ENCODE data around the gene CD44. TPM values are rescaled to one million over a fixed set of nuclear protein-coding genes. Genes with fewer than 3 reads are reported as not detected.
"Not testable (repeated sequence)": the region's sequence is repeated elsewhere in the genome, so short reads cannot be mapped to it uniquely, and the experiment has no call there.

Gene CD44
- polyA plus RNA-seq, 4 donors: 10.3 to 49.5 (median 18.1) TPM

DNA sequence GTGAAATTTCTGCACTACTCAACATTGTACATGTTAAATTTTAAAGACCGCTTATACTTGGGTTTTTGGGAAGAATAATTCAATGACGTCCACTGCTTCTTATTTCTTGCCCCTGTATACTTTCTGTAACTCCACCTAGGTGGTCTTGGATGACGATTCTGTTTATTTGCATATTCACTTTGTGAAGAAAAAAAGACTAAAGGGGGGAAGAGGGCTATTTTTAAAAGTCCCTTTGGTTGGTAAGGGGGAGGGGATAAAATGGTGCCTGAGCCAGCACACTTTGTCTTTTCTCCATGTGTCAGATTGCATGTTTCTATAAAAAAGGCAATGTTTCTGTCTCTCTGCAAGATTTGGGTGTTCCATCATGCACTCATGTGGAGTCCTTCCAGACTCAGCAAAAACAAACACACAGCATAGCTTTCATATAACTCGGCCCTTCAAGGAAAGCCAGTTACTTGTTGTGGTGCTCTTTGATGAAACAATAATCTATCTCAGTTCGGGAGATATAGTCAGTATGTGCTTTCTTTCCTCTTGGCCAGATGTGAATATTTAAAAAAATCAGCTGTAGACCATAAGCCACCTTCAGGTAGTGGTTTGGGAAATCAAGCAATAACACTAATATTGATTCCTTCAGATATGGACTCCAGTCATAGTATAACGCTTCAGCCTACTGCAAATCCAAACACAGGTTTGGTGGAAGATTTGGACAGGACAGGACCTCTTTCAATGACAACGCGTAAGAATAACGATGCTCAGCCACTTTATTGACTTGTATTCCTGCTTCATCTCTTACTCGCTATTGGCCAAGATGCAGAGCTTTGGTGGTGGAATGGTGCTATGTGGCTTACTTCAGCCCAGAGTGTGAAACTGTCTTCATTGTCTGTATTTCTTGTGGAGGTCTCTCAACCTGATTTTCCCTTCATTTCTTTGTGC is 68.8 kb downstream of the CD44 start:
- no peak for DNase-seq (ENCODE audit: low read depth in 4 of 4, low spot score in 3 of 4)

DNA sequence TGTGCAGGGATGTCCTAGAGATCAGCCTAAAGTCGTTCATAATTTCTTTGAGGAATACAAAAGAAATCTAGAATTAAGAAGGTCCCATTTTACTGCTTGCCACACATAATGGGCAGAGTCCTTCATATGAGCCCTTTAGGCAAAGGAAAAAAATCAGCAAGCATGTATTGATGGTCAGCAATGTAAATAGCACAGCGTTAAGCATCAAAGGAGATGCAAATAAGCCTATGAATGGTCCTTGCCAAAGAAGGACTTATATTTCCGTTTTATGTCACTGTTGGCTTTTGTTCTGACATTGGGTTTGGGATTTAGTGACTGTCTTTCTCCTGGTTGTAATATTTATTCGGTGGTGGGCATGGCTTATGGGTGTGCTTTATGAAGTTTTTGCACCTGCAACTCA is 69.8 kb downstream of the CD44 start:
- DNase-seq (ENCODE audit: low read depth in 4 of 4, low spot score in 3 of 4): no peak

DNA sequence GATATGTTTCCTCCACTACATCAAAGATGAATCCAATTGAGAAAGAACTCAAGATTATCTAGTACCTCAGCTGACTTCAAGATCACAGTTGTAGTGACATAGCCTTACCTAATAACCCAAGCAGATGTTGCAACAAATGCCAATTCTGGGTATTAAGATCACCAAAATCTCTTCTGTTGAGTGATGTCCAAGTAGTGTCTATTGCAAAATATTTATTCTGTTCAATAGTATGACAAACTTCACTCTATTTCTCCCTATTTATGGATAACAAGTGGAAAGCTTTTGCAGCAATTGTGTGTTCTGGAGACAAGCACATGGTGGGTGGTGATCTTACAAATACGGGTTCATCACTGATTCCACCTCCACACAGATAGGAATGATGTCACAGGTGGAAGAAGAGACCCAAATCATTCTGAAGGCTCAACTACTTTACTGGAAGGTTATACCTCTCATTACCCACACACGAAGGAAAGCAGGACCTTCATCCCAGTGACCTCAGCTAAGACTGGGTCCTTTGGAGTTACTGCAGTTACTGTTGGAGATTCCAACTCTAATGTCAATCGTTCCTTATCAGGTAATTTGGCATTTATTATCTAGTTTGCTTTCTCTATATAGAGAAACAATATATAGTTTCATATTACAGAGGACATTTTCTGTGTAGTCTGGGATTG is 72.0 kb downstream of the CD44 start:
- no peak for DNase-seq (ENCODE audit: low read depth in 4 of 4, low spot score in 3 of 4)

DNA sequence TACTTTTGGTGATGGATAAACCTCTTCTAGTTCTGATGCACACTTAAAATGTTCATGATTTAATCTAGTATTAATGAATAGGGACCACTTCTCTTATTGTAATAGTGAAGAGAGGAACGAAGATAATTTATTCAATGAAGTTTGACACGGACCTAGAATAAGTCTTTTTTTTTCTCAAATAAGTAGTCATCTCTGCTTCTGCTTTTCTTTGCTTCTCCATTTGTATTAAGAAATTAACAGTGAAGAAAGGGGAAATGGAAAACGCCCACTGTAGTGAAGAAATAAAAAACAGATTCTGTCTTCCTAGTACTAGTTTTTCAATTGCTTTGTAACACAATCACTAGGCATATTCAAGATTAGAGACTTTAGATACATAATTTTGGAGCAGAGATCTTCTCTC is 73.0 kb downstream of the CD44 start:
- DNase-seq (ENCODE audit: low read depth in 4 of 4, low spot score in 3 of 4): no peak

DNA sequence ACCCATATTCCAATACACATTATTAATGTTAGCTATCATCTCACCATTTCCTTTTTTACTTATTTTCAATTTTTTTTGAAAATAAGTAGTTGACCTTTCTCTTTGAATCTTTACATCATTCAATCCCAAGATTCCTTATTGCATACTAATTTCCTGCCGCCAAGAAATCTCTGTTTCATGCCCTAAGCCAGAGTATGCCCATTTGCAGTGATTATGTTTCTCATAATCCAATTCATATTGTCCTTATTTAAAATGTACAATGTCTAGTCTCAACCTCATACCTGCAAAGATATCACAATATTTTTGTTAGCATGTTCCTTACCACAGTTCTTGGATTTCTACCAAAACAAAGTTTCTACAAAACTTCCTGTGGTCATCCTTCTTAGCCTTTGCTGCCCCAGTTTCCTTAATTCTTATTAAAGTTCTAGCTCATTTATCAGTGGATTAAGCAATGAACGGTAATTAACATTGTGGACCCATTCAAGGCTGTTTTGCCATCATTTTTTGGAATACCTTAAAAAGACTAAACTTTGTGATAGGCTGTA is 75.3 kb downstream of the CD44 start:
- DNase-seq (ENCODE audit: low read depth in 4 of 4, low spot score in 3 of 4): no peak

DNA sequence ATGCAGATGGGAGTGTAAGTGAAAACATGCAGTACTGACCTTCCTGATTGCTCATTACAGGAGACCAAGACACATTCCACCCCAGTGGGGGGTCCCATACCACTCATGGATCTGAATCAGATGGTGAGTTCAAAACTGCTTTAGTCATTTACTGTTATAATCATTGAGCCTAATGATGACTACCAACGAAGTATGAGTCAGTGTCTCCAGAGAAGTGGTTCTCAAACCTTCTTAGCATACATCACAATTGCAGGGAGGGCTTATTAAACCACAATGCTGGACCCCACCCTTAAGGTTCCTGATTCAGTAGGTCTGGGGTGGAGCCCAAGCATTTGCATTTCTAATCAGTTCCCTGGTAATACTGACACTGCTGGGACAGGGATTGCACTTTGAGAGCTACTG is 75.8 kb downstream of the CD44 start:
- no peak for DNase-seq (ENCODE audit: low read depth in 4 of 4, low spot score in 3 of 4)

DNA sequence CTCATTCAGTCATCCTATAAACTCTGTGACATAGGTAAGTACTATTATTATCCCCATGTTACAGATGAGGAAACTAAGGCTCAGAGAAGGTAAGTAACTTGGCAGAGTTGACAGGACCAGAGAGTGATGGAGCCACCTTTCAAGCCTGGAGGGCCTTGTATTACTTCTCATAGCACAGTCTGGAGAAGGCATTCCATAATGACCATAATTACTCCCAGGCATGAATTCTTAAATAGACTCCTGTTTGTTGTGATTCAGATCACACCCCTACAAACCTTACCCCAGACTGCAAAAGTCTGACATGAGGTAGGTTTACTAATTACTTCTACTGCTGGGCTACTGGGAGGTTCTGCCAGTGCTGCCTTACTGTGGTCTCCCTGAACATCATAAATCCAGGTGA is 77.0 kb downstream of the CD44 start:
- no peak for DNase-seq (ENCODE audit: low read depth in 4 of 4, low spot score in 3 of 4)

DNA sequence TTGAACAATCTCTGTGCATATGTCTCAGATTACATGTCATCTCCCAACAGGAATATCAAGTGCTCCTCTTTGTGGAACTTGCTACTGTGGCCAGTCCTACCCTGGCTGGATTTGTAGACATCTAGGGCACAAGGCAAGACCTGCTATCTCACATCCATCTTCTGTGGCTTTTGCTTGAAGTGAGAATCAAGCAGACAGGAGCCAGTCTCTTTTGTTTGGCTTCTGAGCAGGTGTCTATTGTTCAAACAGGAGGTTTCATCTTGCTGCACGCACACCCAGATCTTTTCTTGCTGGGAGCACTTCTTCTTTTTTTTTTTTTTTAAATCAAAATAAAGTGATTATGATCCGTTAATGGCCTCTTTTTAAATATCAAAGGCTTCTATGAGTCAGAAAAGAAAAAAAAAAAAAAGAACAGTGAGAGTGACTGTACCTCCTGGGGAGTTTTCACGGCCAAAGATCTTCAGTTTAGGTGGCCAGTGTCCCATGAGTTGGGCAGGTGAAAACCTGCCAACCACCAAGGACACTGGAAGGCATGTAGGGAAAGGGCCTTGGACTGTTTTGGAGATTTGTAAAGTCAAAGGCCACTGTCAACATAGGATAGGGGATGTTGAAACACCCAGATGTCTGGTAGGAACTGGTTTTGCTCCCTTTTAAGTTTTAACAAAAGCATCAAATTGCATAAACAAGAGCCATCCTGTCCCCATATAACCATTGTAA is 78.1 kb downstream of the CD44 start:
- no peak for DNase-seq (ENCODE audit: low read depth in 4 of 4, low spot score in 3 of 4)

DNA sequence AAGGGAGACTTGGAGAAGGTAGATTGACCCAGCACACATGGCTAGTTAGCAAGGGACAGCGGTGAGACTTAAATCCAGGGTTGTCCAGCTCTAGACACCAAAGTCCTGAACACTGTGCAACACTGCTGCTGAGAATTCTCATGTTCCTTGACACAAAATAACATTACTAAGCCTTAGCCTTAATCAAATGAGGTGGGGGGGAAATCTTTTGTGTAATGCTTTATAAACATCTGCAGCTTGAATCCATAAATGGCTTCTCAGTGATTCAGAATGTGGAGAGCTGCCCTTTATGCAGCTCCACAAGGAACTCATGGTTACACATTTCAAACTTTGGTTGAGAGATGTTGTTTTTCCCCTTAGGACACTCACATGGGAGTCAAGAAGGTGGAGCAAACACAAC is 80.0 kb downstream of the CD44 start:
- no peak for DNase-seq (ENCODE audit: low read depth in 4 of 4, low spot score in 3 of 4)

DNA sequence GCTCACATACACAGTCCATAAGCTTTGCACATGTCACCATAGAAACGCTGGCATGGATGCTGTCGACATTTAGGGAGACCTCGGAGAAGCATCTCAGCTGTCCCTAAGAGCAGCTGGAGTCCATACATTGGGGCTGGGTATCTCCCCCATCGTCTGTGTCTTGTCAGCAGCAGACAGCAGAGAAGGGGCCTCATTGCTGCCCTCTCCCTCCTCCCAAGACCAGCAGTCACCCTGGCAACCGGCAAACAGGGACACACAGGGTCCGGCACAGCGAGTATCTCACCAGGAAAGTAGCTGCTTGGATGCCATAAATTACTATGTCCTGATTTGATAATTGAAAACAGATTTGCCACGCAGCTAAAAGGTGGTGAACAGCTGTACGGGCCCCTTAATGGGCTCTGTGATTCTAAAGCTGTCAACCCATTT is 84.4 kb downstream of the CD44 start:
- DNase-seq (ENCODE audit: low read depth in 4 of 4, low spot score in 3 of 4): peak; percentile 35 to 73 (median 56)

DNA sequence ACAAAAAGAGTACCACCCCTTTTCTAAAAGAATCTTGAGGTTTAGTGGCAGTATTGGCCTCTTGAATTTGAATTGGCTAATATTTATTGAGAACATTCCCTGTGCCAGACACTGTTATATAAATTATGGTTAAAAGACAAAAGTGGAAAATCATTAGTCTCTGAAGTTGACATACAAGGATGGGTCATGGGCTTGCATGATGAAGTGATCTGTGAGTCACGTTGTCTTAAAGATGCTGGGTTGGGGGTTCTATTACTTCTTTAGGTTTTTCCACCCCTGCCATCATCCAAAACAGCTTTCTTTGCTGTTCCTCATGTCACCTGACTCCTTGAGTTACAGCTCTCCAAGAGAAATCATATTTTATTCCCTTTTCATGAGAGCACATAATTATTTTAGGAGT is 85.0 kb downstream of the CD44 start:
- DNase-seq (ENCODE audit: low read depth in 4 of 4, low spot score in 3 of 4): no peak

DNA sequence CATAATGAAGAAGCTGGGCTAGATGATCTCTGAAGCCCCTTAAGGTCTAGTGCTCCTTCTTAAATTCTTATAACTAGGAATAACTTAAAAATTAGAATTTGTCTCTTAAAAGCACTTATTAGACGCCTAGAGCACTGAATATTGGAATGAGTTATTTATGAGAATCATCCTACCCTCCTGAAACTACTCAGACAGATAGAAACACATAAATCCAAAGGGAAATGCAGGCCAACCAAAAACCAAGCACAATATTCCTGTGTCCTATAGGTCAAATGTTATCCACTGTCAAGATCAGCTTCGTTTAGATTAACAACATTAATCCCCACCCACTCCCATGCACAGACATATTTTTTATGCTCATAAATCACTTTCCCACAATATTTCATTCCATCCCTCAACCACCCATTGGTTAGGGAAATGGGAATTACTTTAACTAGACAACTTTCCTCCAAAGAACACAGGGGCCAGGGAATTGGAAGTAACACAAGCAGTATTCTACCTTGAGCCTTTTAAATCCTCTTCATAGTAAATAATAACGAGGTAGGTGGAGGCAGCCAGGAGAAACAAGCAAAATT is 87.1 kb downstream of the CD44 start:
- no peak for DNase-seq (ENCODE audit: low read depth in 4 of 4, low spot score in 3 of 4)

DNA sequence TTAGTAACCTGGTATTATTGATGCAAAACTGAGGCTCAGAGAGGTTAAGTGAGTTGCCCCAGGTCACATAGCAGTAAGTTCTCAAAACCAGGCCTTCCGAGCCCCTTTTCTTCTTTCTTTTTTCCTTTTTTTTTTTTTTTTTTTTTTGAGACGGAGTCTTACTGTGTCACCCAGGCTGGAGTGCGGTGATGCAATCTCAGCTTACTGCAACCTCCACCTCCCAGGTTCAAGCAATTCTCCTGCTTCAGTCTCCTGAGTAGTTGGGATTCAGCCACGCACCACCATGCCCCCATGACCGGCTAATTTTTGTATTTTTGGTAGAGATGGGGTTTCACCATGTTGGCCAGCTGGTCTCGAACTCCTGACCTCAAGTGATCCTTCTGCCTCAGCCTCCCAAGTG is 87.8 kb downstream of the CD44 start:
- not testable (repeated sequence) for DNase-seq (ENCODE audit: low read depth in 4 of 4, low spot score in 3 of 4)

DNA sequence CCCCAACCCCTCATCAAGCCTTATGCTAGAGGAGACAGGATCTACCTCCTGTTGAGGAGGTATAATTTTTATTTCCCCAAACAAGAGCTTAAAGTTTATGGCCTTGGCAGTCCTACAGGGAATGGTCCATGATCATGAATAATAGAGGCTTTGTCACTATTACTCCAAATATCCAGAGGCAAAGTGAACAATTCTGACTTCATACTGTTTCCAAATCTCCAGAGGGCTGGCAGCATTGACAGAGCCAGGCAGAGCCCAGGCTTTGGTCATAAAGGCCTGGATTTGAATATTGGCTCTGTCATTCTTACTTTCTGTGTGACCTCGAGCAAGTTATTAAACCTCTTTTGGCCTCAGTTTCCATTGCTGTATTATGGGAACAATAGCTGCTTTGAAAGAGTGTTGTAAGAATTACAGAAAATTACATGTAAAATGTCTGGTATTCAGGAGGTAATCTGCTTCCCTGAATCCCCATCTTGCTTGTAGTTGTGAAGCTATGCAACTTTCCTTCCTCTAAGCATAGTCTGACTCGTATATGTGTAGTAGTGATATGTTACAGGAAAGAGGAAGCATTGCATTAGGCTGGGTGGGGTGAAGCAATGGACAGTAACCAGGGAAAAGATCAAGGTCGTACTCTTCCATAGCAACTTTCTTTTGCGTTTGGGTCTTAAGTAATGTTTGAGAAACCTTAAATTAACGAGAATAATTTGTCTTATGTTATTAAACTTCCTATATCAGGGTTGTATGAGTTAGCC is 88.8 kb downstream of the CD44 start:
- DNase-seq (ENCODE audit: low read depth in 4 of 4, low spot score in 3 of 4): no peak

DNA sequence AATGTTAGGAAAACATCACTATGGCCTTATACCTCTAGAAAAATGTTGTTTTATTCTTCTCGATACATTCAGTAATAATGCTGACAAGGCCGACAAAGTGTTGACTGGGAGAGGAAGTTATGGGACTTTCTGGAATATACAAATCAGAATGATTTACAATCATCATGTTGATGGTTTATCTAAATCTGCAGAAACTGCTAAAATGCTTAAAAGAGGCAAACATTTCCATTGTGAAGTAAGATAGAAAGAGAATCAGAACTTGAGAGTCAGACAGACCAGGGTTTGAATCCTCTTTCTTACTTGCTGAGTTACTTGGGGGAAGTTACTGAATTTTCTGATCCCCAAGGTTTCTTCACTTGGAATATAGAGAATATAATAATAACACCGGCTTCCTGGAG is 89.4 kb downstream of the CD44 start:
- no peak for DNase-seq (ENCODE audit: low read depth in 4 of 4, low spot score in 3 of 4)

DNA sequence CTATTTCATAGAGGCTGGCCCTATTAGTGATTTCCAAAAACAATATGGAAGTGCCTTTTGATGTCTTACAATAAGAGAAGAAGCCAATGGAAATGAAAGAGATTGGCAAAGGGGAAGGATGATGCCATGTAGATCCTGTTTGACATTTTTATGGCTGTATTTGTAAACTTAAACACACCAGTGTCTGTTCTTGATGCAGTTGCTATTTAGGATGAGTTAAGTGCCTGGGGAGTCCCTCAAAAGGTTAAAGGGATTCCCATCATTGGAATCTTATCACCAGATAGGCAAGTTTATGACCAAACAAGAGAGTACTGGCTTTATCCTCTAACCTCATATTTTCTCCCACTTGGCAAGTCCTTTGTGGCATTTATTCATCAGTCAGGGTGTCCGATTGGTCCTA is 91.4 kb downstream of the CD44 start:
- DNase-seq (ENCODE audit: low read depth in 4 of 4, low spot score in 3 of 4): no peak

DNA sequence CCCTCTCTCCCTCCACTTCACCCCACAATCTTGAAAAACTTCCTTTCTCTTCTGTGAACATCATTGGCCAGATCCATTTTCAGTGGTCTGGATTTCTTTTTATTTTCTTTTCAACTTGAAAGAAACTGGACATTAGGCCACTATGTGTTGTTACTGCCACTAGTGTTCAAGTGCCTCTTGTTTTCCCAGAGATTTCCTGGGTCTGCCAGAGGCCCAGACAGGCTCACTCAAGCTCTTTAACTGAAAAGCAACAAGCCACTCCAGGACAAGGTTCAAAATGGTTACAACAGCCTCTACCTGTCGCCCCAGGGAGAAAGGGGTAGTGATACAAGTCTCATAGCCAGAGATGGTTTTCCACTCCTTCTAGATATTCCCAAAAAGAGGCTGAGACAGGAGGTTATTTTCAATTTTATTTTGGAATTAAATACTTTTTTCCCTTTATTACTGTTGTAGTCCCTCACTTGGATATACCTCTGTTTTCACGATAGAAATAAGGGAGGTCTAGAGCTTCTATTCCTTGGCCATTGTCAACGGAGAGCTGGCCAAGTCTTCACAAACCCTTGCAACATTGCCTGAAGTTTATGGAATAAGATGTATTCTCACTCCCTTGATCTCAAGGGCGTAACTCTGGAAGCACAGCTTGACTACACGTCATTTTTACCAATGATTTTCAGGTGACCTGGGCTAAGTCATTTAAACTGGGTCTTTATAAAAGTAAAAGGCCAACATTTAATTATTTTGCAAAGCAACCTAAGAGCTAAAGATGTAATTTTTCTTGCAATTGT is 92.3 kb downstream of the CD44 start:
- no peak for DNase-seq (ENCODE audit: low read depth in 4 of 4, low spot score in 3 of 4)

DNA sequence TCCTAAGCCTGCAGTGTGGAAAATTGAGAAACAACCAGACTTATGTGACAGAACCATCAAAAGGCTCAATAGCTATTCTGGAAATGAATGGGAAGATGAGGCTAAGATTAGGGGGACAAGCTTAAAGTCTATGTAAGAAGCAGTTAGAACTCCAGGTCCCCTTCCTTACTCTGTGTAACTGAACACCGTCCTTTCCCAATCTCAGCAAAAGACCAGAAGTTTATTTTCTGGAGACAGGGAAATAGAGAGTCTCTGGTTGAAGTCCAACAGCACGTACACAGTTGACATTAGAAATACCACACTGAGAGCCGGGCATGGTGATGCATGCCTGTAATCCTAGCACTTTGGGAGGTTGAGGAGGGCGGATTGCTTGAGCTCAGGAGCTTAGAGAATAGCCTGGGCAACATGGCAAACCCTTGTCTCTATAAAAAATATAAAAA is 93.9 kb downstream of the CD44 start:
- DNase-seq (ENCODE audit: low read depth in 4 of 4, low spot score in 3 of 4): no peak

DNA sequence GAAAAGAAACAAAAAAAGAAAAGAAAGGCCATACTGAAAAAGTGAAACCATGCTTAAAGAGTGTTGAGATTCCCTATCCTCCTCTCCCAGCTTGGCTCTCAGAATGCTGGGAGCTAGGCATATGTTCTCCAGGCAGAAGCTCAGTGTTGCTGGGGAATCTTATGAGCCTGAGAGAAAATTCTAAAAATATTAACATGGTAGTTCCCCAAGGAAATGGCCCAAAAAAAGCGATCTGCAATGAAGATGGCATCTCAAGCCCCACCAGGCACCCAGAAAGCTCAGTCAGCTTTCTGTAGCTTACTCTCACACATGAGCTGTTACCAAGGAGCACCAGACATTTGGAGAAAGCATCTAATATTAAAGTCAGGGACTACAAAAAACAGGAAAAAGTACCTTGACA is 94.5 kb downstream of the CD44 start:
- DNase-seq (ENCODE audit: low read depth in 4 of 4, low spot score in 3 of 4): no peak
